SK-N-SH (cell line): ENCODE measurements around the gene STK11IP. TPM values are rescaled to one million over a fixed set of nuclear protein-coding genes. Genes with fewer than 3 reads are reported as not detected.

Source experiments
- CTCF ChIA-PET: fragments of 300-600, 350-600 bp; formaldehyde crosslinking; extraction: SDS; loops from one replicate; lab custom pipeline; 2021; lab: Yijun Ruan, JAX
- POLR2A ChIA-PET: fragments of 350-600 bp; sonication (Branson Sonifier 250); formaldehyde crosslinking; extraction: SDS; loops from one replicate; lab custom pipeline; 2020; ENCODE audit warnings: antibody characterized with exemption, inconsistent platforms; lab: Yijun Ruan, JAX
- DNase-seq: peaks from one replicate; pipeline ENCODE4 v3.0.0; 2012
- H2AFZ ChIP-seq: fragments of 200-600 bp; sonication (generic); 2 replicates; pipeline ENCODE4 v1.8.1; 2016; ENCODE audit warnings: antibody characterized with exemption, mild to moderate bottlenecking, low read depth
- H3F3A ChIP-seq: fragments of 200-600 bp; sonication (generic); replicated peaks from 2 replicates; pipeline ENCODE3; 2016; ENCODE audit warnings: antibody characterized with exemption, mild to moderate bottlenecking; ENCODE audit not compliant: insufficient read depth
- H3K27ac ChIP-seq, 2 experiments: fragments of 200-500 bp in 1 of 2; fragments of 200-600 bp in 1 of 2; sonication (Bioruptor generic) in 1 of 2; sonication (generic), shearing (Covaris generic) in 1 of 2; 2 replicates each; pipeline versions ENCODE4 v1.5.1 to v1.6.1; 2014 to 2016; ENCODE audit warnings: low read depth in 2 of 2, inconsistent platforms in 1 of 2, low read length in 1 of 2, mild to moderate bottlenecking in 1 of 2, mixed read lengths in 1 of 2
- H3K27me3 ChIP-seq: fragments of 200-600 bp; sonication (generic), shearing (Covaris generic); 2 replicates; pipeline ENCODE4 v1.6.1; 2016; ENCODE audit warnings: mixed run types; ENCODE audit not compliant: insufficient read depth
- H3K36me3 ChIP-seq, 2 experiments: fragments of 200-500 bp in 1 of 2; fragments of 200-600 bp in 1 of 2; sonication (Bioruptor generic) in 1 of 2; sonication (generic) in 1 of 2; replicated peaks in 1 of 2; 2 replicates each; pipeline versions ENCODE3 to v1.5.1; 2014 to 2016; ENCODE audit warnings: low read length in 1 of 2, mild to moderate bottlenecking in 1 of 2; ENCODE audit not compliant: insufficient read depth in 2 of 2, control insufficient read depth in 1 of 2
- H3K4me1 ChIP-seq, 2 experiments: fragments of 200-500 bp in 1 of 2; fragments of 200-600 bp in 1 of 2; sonication (Bioruptor generic) in 1 of 2; sonication (generic), shearing (Covaris generic) in 1 of 2; 2 replicates each; pipeline versions ENCODE4 v1.5.1 to v1.6.1; 2014 to 2016; ENCODE audit warnings: low read depth in 1 of 2, low read length in 1 of 2, mixed run types in 1 of 2; ENCODE audit not compliant: insufficient read depth in 2 of 2, control insufficient read depth in 1 of 2
- H3K4me2 ChIP-seq: fragments of 200-600 bp; sonication (generic), shearing (Covaris generic); 2 replicates; pipeline ENCODE4 v1.6.1; 2017; ENCODE audit warnings: mixed run types
- H3K4me3 ChIP-seq, 2 experiments: fragments of 200-500 bp in 1 of 2; fragments of 200-600 bp in 1 of 2; sonication (Bioruptor generic) in 1 of 2; sonication (generic), shearing (Covaris generic) in 1 of 2; 2 replicates each; pipeline versions ENCODE4 v1.5.1 to v1.8.1; 2014 to 2016; ENCODE audit warnings: low read depth in 2 of 2, inconsistent platforms in 1 of 2, low read length in 1 of 2, mild to moderate bottlenecking in 1 of 2, mixed read lengths in 1 of 2, moderate library complexity in 1 of 2
- H3K79me2 ChIP-seq: fragments of 200-600 bp; sonication (generic); 2 replicates; pipeline ENCODE4 v1.8.1; 2017; ENCODE audit warnings: mild to moderate bottlenecking; ENCODE audit not compliant: insufficient read depth
- H3K9ac ChIP-seq: fragments of 200-600 bp; sonication (generic); 2 replicates; pipeline ENCODE4 v1.6.1; 2017; ENCODE audit warnings: mixed run types
- H3K9me2 ChIP-seq: fragments of 200-600 bp; sonication (generic); 2 replicates; pipeline ENCODE4 v1.6.1; 2017; ENCODE audit warnings: mixed run types
- H3K9me3 ChIP-seq: fragments of 200-600 bp; sonication (generic); 2 replicates; pipeline ENCODE4 v1.6.1; 2017; ENCODE audit warnings: mixed run types, mild to moderate bottlenecking, moderate library complexity
- H4K20me1 ChIP-seq: fragments of 200-600 bp; sonication (generic); 2 replicates; pipeline ENCODE4 v1.6.1; 2017; ENCODE audit warnings: mild to moderate bottlenecking, mixed run types; ENCODE audit not compliant: insufficient read depth
- CHD2 ChIP-seq: fragments of 150-350 bp; IDR thresholded peaks from 2 replicates; pipeline ENCODE4 v1.6.1; 2018; ENCODE audit warnings: low read length; ENCODE audit not compliant: partially characterized antibody
- CTCF ChIP-seq: fragments of 200-600 bp; sonication (generic); IDR thresholded peaks from 2 replicates; pipeline ENCODE4 v1.6.1; 2017; ENCODE audit warnings: antibody characterized with exemption, mild to moderate bottlenecking, moderate library complexity
- EP300 ChIP-seq, 2 experiments: IDR thresholded peaks; 2 replicates each; pipeline versions ENCODE4 v1.4.0 to v1.6.1; 2012; ENCODE audit warnings: borderline replicate concordance in 1 of 2, low read depth in 1 of 2, low read length in 1 of 2
- EZH2phosphoT487 ChIP-seq: fragments of 200-600 bp; sonication (generic); IDR thresholded peaks from 2 replicates; pipeline ENCODE4 v1.6.1; 2017; ENCODE audit warnings: low read depth, mixed run types, mild to moderate bottlenecking, antibody characterized with exemption, moderate library complexity, borderline replicate concordance
- FOSL2 ChIP-seq: IDR thresholded peaks from 2 replicates; pipeline ENCODE4 v1.4.0; 2012; ENCODE audit warnings: low read depth, mild to moderate bottlenecking, moderate library complexity, borderline replicate concordance
- FOXJ3 ChIP-seq: sonication (generic); formaldehyde crosslinking; IDR thresholded peaks from 2 replicates; pipeline ENCODE4 v1.5.1; 2020; ENCODE audit warnings: mild to moderate bottlenecking, missing genetic modification reagents
- FOXM1 ChIP-seq: IDR thresholded peaks from 2 replicates; pipeline ENCODE4 v1.4.0; 2012; ENCODE audit warnings: low read depth, mild to moderate bottlenecking
- GATA2 ChIP-seq: sonication (generic); formaldehyde crosslinking; IDR thresholded peaks from 2 replicates; pipeline ENCODE4 v1.5.0; 2020; ENCODE audit warnings: mild to moderate bottlenecking, missing genetic modification reagents
- IRF3 ChIP-seq: fragments of 150-350 bp; IDR thresholded peaks from 2 replicates; pipeline ENCODE4 v1.6.1; 2016; ENCODE audit warnings: mild to moderate bottlenecking, low read depth, low read length
- MXI1 ChIP-seq: IDR thresholded peaks from 2 replicates; pipeline ENCODE4 v1.6.1; 2012; ENCODE audit warnings: mild to moderate bottlenecking, low read depth, low read length, improper control_type of control experiment
- NFIC ChIP-seq: IDR thresholded peaks from 2 replicates; pipeline ENCODE4 v1.4.0; 2012; ENCODE audit warnings: borderline replicate concordance
- NRF1 ChIP-seq: IDR thresholded peaks from 2 replicates; pipeline ENCODE4 v1.6.1; 2012; ENCODE audit warnings: low read depth, mild to moderate bottlenecking, low read length
- RAD21 ChIP-seq: IDR thresholded peaks from 2 replicates; pipeline ENCODE4 v1.6.1; 2012; ENCODE audit warnings: mild to moderate bottlenecking, low read length
- RFX5 ChIP-seq: IDR thresholded peaks from 2 replicates; pipeline ENCODE4 v1.6.1; 2012; ENCODE audit warnings: mild to moderate bottlenecking, improper control_type of control experiment, low read length
- SMC3 ChIP-seq: IDR thresholded peaks from 2 replicates; pipeline ENCODE4 v1.6.1; 2012; ENCODE audit warnings: low read depth, low read length, improper control_type of control experiment
- TAF1 ChIP-seq: IDR thresholded peaks from 2 replicates; pipeline ENCODE4 v1.6.1; 2012; ENCODE audit warnings: low read depth, mild to moderate bottlenecking, low read length, moderate library complexity, borderline replicate concordance
- TCF12 ChIP-seq: IDR thresholded peaks from 2 replicates; pipeline ENCODE4 v1.4.0; 2012
- TEAD4 ChIP-seq: IDR thresholded peaks from 2 replicates; pipeline ENCODE4 v1.4.0; 2012; ENCODE audit warnings: mild to moderate bottlenecking, borderline replicate concordance; ENCODE audit not compliant: insufficient read depth
- USF2 ChIP-seq: fragments of 150-350 bp; IDR thresholded peaks from 2 replicates; pipeline ENCODE4 v1.6.1; 2017; ENCODE audit warnings: antibody characterized with exemption, low read length, low read depth, borderline replicate concordance
- WGBS: methylation state at CpG from one replicate; pipeline ENCODE4 v1.1.6; 2017; ENCODE audit warnings: low lambda C conversion rate; 5-methylcytosine and 5-hydroxymethylcytosine counted together
- polyA plus RNA-seq, 3 experiments: library from polyadenylated mRNA; depleted of rRNA; stranded (reverse); fragments of >200 nt; gene quantifications; 2 replicates each; pipeline ENCODE4 v1.2.3, GENCODE V29; 2012

Gene STK11IP
- polyA plus RNA-seq, 1 of the 3 experiments (the other 2 are of a cell fraction): 22.9 TPM

DNA sequence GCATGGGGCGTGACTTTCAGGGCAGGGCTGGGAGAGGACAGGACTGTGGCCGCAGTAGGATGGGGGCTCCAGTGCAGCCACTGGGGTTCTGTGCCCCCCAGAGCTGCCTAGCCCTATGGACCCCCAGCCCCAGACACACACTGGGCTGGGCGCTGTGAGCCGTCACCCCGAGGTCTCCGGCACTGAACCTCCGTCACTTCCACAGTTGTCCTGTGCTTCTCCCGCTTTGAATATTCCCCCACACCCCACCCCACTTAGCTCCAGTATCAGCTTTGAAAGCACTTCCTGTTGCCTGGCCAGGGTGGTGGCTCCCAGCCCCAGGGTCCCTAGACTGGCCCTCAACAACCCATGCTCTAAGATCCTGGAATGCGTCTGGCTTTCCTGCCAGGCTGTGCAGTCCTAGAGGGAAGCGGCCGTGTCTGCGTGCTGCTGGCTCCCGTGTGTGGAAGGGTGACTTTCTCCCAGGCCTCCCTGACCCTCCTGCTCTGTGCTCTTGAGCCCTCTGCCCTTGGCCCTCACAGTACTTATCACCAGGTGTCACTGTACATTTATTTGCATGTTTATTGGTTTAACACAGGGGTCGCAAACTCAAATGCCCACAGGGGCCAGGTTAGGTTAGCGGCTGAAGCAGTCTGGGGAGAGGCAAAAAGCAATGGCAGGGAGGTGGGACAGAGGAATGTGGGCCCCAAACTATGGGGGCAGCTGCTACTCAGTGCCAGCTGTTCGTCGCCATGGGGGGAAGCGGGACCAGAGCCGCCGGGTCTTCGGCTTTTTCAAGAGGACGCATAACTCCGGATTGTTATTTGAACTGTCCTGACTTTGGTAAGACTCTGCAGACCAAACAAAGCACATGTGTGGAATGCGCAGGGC, 36.2 kb upstream of the STK11IP start:
- H3K9me3 ChIP-seq: no peaks in the 10 kb centered on the region
- no peak overlapping the region for H3K27ac ChIP-seq
- H4K20me1 ChIP-seq: no peaks in the 10 kb centered on the region
- TF ChIP-seq TAF1: no peak
- no peak for TF ChIP-seq TEAD4
- TF ChIP-seq RAD21: no peak
- TF ChIP-seq EZH2phosphoT487: no peak
- TF ChIP-seq CTCF: no peak
- no peak for TF ChIP-seq FOXJ3 (CRISPR knock-in tag)
- no peak for TF ChIP-seq FOSL2
- no peak for TF ChIP-seq EP300 (IDR thresholded peaks at IDR 0.05; ENCODE audit: borderline replicate concordance in 1 of 2, low read depth in 1 of 2, low read length in 1 of 2)
- TF ChIP-seq NFIC: no peak
- TF ChIP-seq TCF12: no peak
- TF ChIP-seq MXI1: no peak
- TF ChIP-seq RFX5: no peak
- no peak for TF ChIP-seq USF2
- TF ChIP-seq GATA2 (CRISPR knock-in tag): no peak
- TF ChIP-seq SMC3: no peak
- TF ChIP-seq NRF1: no peak
- no peak for TF ChIP-seq FOXM1
- TF ChIP-seq IRF3: no peak
- TF ChIP-seq CHD2: no peak
- H2AFZ ChIP-seq: no peak overlapping the region
- DNase-seq: peak; percentile 51
- CTCF ChIA-PET: interaction anchor here (0.7 to 7.5 kb wide), 25 partner anchors 9 to 262 kb away, joined by 3 to 107 read pairs (median 8); partner anchors contain the start of genes CHPF, INHA, OBSL1 and STK11IP
- no peak overlapping the region for H3K4me3 ChIP-seq
- H3K9me2 ChIP-seq: no peaks in the 10 kb centered on the region
- H3K9ac ChIP-seq: no peak overlapping the region
- H3F3A ChIP-seq: peaks cover 2% of the 10 kb centered on the region
- H3K4me1 ChIP-seq: peaks cover 0 to 10% of the 10 kb centered on the region in 2 experiments; a peak in 1 of 4 replicates
- H3K27me3 ChIP-seq: no peaks in the 10 kb centered on the region
- no peaks in the 10 kb centered on the region for H3K79me2 ChIP-seq
- 90% methylated on average over 21 of the region's 24 CpGs for WGBS
- H3K36me3 ChIP-seq: peaks cover 3 to 14% of the 10 kb centered on the region in 2 experiments
- POLR2A ChIA-PET: interaction anchor here (1.1 to 3.6 kb wide), 5 partner anchors 9 to 68 kb away, joined by 3 to 18 read pairs (median 9); partner anchors contain the start of genes OBSL1 and STK11IP
- H3K4me2 ChIP-seq: no peak overlapping the region
